ENCODE results near the gene CMSS1.
A peak's percentile ranks its signal among the peaks of the same experiment; 100 is the strongest.

CMSS1 gene

GRCh38 chr3:99947356-99947755 is 129.7 kb downstream of the CMSS1 start:
- no peak overlapping the region for H3K4me3 ChIP-seq (ENCODE audit: low read length)
- no peak for DNase-seq (ENCODE audit: low read depth)
- TF ChIP-seq, protein P1, sequence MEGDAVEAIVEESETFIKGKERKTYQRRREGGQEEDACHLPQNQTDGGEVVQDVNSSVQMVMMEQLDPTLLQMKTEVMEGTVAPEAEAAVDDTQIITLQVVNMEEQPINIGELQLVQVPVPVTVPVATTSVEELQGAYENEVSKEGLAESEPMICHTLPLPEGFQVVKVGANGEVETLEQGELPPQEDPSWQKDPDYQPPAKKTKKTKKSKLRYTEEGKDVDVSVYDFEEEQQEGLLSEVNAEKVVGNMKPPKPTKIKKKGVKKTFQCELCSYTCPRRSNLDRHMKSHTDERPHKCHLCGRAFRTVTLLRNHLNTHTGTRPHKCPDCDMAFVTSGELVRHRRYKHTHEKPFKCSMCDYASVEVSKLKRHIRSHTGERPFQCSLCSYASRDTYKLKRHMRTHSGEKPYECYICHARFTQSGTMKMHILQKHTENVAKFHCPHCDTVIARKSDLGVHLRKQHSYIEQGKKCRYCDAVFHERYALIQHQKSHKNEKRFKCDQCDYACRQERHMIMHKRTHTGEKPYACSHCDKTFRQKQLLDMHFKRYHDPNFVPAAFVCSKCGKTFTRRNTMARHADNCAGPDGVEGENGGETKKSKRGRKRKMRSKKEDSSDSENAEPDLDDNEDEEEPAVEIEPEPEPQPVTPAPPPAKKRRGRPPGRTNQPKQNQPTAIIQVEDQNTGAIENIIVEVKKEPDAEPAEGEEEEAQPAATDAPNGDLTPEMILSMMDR (conservative IDR thresholded peaks at IDR 0.05; ENCODE audit: low read depth, low read length): no peak

- TF ChIP-seq, protein P1 (conservative IDR thresholded peaks at IDR 0.05; ENCODE audit: low read depth, low read length): no peak
- no peak overlapping the region for H3K4me3 ChIP-seq (ENCODE audit: low read length)
- no peak for DNase-seq (ENCODE audit: low read depth)
Observed at GRCh38 chr3:99948467-99949089, 130.9 kb downstream of the CMSS1 start.

- TF ChIP-seq, protein P1 (conservative IDR thresholded peaks at IDR 0.05; ENCODE audit: low read depth, low read length): no peak
- DNase-seq (ENCODE audit: low read depth): no peak
- no peak overlapping the region for H3K4me3 ChIP-seq (ENCODE audit: low read length)
Observed at GRCh38 chr3:99949956-99950670, 132.5 kb downstream of the CMSS1 start.

GRCh38 chr3:99950921-99951320 is 133.3 kb downstream of the CMSS1 start:
- no peak for DNase-seq (ENCODE audit: low read depth)
- H3K4me3 ChIP-seq (ENCODE audit: low read length): no peak overlapping the region
- TF ChIP-seq, protein P1 (conservative IDR thresholded peaks at IDR 0.05; ENCODE audit: low read depth, low read length): no peak

DNA sequence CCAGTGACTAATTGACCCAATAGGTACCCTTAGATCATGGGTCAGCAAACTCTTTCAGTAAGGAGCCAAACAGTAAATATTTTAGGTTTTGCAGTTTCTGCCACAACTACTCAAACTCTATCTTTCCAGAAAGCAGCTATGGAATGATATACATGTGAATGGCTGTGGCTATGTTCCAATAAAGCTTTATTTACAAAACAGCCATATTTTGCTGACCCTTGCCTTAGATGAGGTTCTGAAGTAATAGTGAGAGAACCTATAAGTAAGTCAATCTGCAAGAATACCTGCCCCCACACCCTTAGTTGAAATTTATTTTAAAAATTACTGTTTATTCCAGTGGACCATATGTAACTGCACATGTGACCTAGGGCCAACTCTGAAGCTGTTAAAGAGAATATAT is 134.0 kb downstream of the CMSS1 start:
- TF ChIP-seq, protein P1 (conservative IDR thresholded peaks at IDR 0.05; ENCODE audit: low read depth, low read length): no peak
- no peak overlapping the region for H3K4me3 ChIP-seq (ENCODE audit: low read length)
- no peak for DNase-seq (ENCODE audit: low read depth)

DNA sequence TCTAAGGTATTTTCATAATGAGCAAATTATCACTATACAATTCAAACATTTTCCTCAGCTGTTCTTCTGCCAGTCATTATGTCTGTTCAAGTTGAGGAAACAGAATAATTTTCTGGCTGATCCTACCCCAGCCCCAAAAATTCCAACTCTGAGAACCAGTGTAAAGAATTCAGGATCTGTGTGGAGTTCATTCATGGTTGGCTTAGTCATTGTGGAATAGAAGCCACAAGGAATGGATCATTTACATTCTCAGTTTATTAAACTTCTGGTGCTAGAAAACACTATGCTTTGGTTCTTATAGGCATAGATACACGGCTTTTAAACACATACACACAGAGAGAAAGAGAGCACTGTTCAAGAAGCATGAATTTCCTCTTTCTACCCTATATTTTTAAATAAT is 134.6 kb downstream of the CMSS1 start:
- peak; percentile 42 for DNase-seq (ENCODE audit: low read depth)
- no peak overlapping the region for H3K4me3 ChIP-seq (ENCODE audit: low read length)
- TF ChIP-seq, protein P1 (conservative IDR thresholded peaks at IDR 0.05; ENCODE audit: low read depth, low read length): no peak

DNA sequence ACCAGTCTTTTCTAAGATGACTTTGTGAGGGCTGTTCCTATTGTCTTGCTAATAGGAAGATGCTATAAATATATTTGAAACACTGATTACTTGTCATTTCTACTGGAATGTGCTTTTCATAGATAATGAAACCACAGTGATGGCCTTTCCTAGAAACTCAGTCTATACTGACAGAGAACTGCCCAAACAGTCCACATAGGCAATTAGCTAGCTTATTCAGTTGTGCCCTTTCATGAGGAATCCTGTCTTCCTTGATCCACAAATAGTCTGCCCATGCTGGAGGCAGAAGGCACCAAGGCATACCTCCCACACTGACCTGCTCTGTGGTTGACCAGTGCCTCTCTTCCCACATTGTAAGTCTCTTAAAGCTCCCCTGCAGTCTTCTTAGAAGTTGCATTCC is 135.9 kb downstream of the CMSS1 start:
- H3K4me3 ChIP-seq (ENCODE audit: low read length): no peak overlapping the region
- TF ChIP-seq, protein P1 (conservative IDR thresholded peaks at IDR 0.05; ENCODE audit: low read depth, low read length): no peak
- DNase-seq (ENCODE audit: low read depth): no peak
